Measurements from ENCODE around the gene IGSF21. TPM values are rescaled to one million over a fixed set of nuclear protein-coding genes. Genes with fewer than 3 reads are reported as not detected.

IGSF21 gene
- total and polyA plus RNA-seq, 2 of the 8 experiments (the other 6 are each of a cell fraction or from before 2014, with no cell fraction given), result 22.5 to 28.5 TPM

DNA sequence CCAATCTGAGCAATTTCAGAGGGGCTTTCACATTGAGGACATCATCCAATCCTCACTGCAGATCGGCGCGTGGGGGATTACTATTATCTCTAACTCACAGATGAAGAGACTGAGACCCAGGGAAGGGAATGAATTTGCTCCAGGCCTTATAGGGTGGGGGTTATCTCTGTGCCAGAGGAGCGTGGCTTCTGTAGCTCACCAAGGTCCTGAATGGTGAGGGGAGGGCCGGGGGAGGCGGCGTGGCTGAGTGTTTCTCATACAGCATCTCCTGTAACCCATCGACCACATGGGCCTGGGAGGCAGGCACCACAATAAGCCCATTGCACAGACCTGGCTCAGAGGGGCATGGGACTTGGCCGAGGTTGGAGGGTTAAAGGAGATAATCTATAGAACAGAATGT, 230.2 kb downstream of the IGSF21 start:
- Histone ChIP-seq H3K27me3 (replicated peaks in 1 of 4; ENCODE audit: control insufficient read depth in 3 of 4, extremely low read depth in 1 of 4, insufficient read depth in 3 of 4, low read length in 3 of 4) (peaks cover 0 to 2% (median 0%) of the 10 kb centered on the region in 4 experiments; a peak in 2 of 7 replicates), H3K56ac (replicated peaks; ENCODE audit: insufficient read length, low read depth, low read length) (no peak overlapping the region), H4K5ac (ENCODE audit: insufficient read length, low read depth, low read length) (no peak overlapping the region), H2BK20ac (ENCODE audit: low read length) (no peak overlapping the region), H4K91ac (replicated peaks; ENCODE audit: insufficient read length, low read length) (no peak overlapping the region), H3K4me3 (ENCODE audit: extremely low read depth in 1 of 4, insufficient read depth in 2 of 4, low read depth in 3 of 4, low read length in 4 of 4) (no peak overlapping the region), H3K18ac (ENCODE audit: extremely low read depth, low read length) (no peak overlapping the region), H3K23me2 (ENCODE audit: low read depth, low read length) (no peaks in the 10 kb centered on the region), H4K8ac (ENCODE audit: extremely low read depth, insufficient read depth, low read length) (no peak overlapping the region), H2BK12ac (ENCODE audit: low read depth, low read length) (no peak overlapping the region), H3K9me3 (ENCODE audit: insufficient read depth in 2 of 2, low read depth in 1 of 2, low read length in 1 of 2) (no peaks in the 10 kb centered on the region), H2BK5ac (ENCODE audit: low read depth, low read length) (no peak overlapping the region), H2AK5ac (ENCODE audit: low read depth, low read length) (no peak overlapping the region), H3K23ac (ENCODE audit: insufficient read length) (no peak overlapping the region), H2AFZ (ENCODE audit: low read length) (no peak overlapping the region), H3K4ac (replicated peaks; ENCODE audit: insufficient read length, low read depth, low read length) (no peak overlapping the region), H3K14ac (ENCODE audit: insufficient read length) (no peak overlapping the region), H3K79me2 (ENCODE audit: control insufficient read depth in 1 of 2, insufficient read depth in 2 of 2, low read length in 2 of 2) (no peaks in the 10 kb centered on the region), H3K4me2 (ENCODE audit: insufficient read depth in 1 of 2, low read depth in 2 of 2, low read length in 2 of 2) (no peak overlapping the region), H3K4me1 (replicated peaks in 1 of 4; ENCODE audit: control insufficient read depth in 3 of 4, insufficient read depth in 4 of 4, low read length in 3 of 4) (peaks cover 0 to 3% (median 2%) of the 10 kb centered on the region in 4 experiments; a peak in 3 of 7 replicates), H3K9ac (replicated peaks in 1 of 4; ENCODE audit: extremely low read depth in 1 of 4, low read depth in 3 of 4, low read length in 3 of 4) (no peak overlapping the region), H2BK15ac (ENCODE audit: low read length) (no peak overlapping the region), H3K27ac (ENCODE audit: low read depth, low read length) (no peak overlapping the region), H2BK120ac (replicated peaks; ENCODE audit: low read depth, low read length) (no peak overlapping the region), H3K79me1 (ENCODE audit: low read depth, low read length) (no peaks in the 10 kb centered on the region), H3K36me3 (ENCODE audit: control insufficient read depth in 2 of 4, insufficient read depth in 4 of 4, low read length in 3 of 4) (no peaks in the 10 kb centered on the region), H4K20me1 (replicated peaks in 1 of 2; ENCODE audit: control insufficient read depth in 1 of 2, insufficient read depth in 2 of 2, low read length in 2 of 2) (no peaks in the 10 kb centered on the region)
- TF ChIP-seq ASH2L (IDR thresholded peaks at IDR 0.05; ENCODE audit: low read length) (no peak), NRF1 (IDR thresholded peaks at IDR 0.05; ENCODE audit: low read depth, low read length) (no peak), RAD21 (IDR thresholded peaks at IDR 0.05 in 1 of 2, conservative IDR thresholded peaks at IDR 0.05 in 1 of 2; ENCODE audit: low read depth in 2 of 2, low read length in 2 of 2) (no peak), TEAD4 (IDR thresholded peaks at IDR 0.05; ENCODE audit: low read depth, low read length) (no peak)
- POLR2A ChIA-PET (ENCODE audit: partially characterized antibody), result interaction anchor here (1.0 kb wide), 1 partner anchor 14 kb away, joined by 3 read pairs; no protein-coding TSS in a partner anchor
- DNase-seq (ENCODE audit: low read depth in 1 of 2, low spot score in 2 of 2) (no peak), FAIRE-seq (no peak)
- CTCF ChIA-PET (ENCODE audit: partially characterized antibody), result interaction anchor here (0.7 to 6.7 kb wide), 7 partner anchors 10 to 243 kb away, joined by 3 to 71 read pairs (median 6); no protein-coding TSS in a partner anchor
- WGBS, 2 experiments (ENCODE audit: extremely low coverage in 1 of 2, insufficient coverage in 1 of 2, insufficient read length in 1 of 2, insufficient replicate concordance in 2 of 2, low coverage in 1 of 2, low lambda C conversion rate in 2 of 2, missing lambda C conversion rate in 1 of 2), result 86% methylated on average over 9 of the region's 9 CpGs; no CpG with 5 or more reads in 1 of the 2 experiments
